Adrenal gland (tissue), 12 donors: ENCODE results near the gene NR6A1. TPM values are rescaled to one million over a fixed set of nuclear protein-coding genes. Genes with fewer than 3 reads are reported as not detected.

ENCODE experiments used
- DNase-seq, 7 donors: peaks; one replicate each; pipeline ENCODE4 v3.0.0-alpha.2; 2019 to 2020
- H3K27ac ChIP-seq, 5 donors: fragments of 200-600 bp; sonication (generic) in 4 of 5; 1 replicate in 3 of 5; 2 replicates in 2 of 5; pipeline versions ENCODE4 v1.5.1 to v1.8.0; 2016 to 2020; ENCODE audit warnings: mild to moderate bottlenecking in 1 of 5
- H3K27me3 ChIP-seq: fragments of 200-600 bp; 2 replicates; pipeline ENCODE4 v1.8.0; 2021
- H3K36me3 ChIP-seq, 2 donors: fragments of 200-600 bp; replicated peaks in 1 of 2; 1 replicate in 1 of 2; 2 replicates in 1 of 2; pipeline versions ENCODE4 v1.5.1 to v1.8.0; 2018 to 2022
- H3K4me1 ChIP-seq, 2 donors: fragments of 200-600 bp; replicated peaks in 1 of 2; 1 replicate in 1 of 2; 2 replicates in 1 of 2; pipeline versions ENCODE4 v1.5.1 to v1.8.0; 2018 to 2021
- H3K4me3 ChIP-seq, 4 donors: fragments of 200-600 bp; sonication (generic) in 3 of 4; one replicate each; pipeline ENCODE4 v1.5.1; 2016 to 2018
- H3K9me3 ChIP-seq, 3 donors: fragments of 200-600 bp; sonication (generic) in 1 of 3; replicated peaks in 1 of 3; 1 replicate in 2 of 3; 2 replicates in 1 of 3; pipeline versions ENCODE4 v1.5.1 to v1.8.0; 2016 to 2021
- POLR2A ChIP-seq, 2 donors: fragments of 450-650 bp; IDR thresholded peaks; one replicate each; pipeline ENCODE4 v1.6.1; 2017; ENCODE audit warnings: antibody characterized with exemption in 2 of 2, mild to moderate bottlenecking in 2 of 2, moderate library complexity in 1 of 2
- WGBS, 4 donors: extraction: QIAGEN DNeasy Blood & Tissue Kit in 2 of 4; methylation state at CpG; one replicate each; pipeline versions ENCODE4 v1.1.5 to v1.1.7; 2013 to 2017; 5-methylcytosine and 5-hydroxymethylcytosine counted together
- intact Hi-C, 2 donors: fragments of 100-400 bp; cut with DNase I; formaldehyde crosslinking; loops; one replicate each; pipeline versions ENCODE4 v1.14.1 to v1.15.0; 2022 to 2023
- polyA plus RNA-seq, 3 donors: library from polyadenylated mRNA; stranded (reverse); fragments of 200-250 nt in 2 of 3; fragments of 350-450 nt in 1 of 3; fragmentation: Illumina TruSeq in 1 of 3; extraction: RNeasy Lipid Tissue Mini Kit (QIAGEN cat#74804) in 1 of 3; gene quantifications; one replicate each; pipeline ENCODE4 v1.2.3, GENCODE V29; 2013 to 2014
- total RNA-seq, 9 donors: library from RNA; depleted of rRNA in 4 of 9; stranded (reverse); fragments of >200 nt in 4 of 9; fragments of 120-200 nt in 1 of 9; fragmentation: NEBNext Ultra II Directional in 1 of 9; extraction: Animal tissue kit (Norgen Biotek cat#: 25700) in 1 of 9; gene quantifications; one replicate each; pipeline versions ENCODE4 v1.1.0 to v1.2.4, GENCODE V29; 2013 to 2023
- TF ChIP-seq, protein P1 (sequence below), 6 experiments: fragments of 450-650 bp in 4 of 6; fragments of 200-600 bp in 2 of 6; sonication (generic) in 1 of 6; IDR thresholded peaks; 1 replicate in 5 of 6; 2 replicates in 1 of 6; pipeline versions ENCODE4 v1.5.1 to v1.8.0; 2016 to 2021; ENCODE audit warnings: antibody characterized with exemption in 6 of 6, mild to moderate bottlenecking in 2 of 6, moderate library complexity in 1 of 6
- donor health status: healthy with polysubstance abuse.
- donor health status: Bipolar disorder and iron deficiency.
- donor health status: DM: yes; HTN: yes; CAD: no.
- donor health status: DM: no; HTN: no; CAD: no.
- donor health status: DM: no; HTN: no; CAD: no.
- donor health status: DM: yes; HTN: yes; CAD: no.

The NR6A1 gene
- total and polyA plus RNA-seq, 12 donors, result 0.46 to 9.8 (median 1.5) TPM

DNA sequence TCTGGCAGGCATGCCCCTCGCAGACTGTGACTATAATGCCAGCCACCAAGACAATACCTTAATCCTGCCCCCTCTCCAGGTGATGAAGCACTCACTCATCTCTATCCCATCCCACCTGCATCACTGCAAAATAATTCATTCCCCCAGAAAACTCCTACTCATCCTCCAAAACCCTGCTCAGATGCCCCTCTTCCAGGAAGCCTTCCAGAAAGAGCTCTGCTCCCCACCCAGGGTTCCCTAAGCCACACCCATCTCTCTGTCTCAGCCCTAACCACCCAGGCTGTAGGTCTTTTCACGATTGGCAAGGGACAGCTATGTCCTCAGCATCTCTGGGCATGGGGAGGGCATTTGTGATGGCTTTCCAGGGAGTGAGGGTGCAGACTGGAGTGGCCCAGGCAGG, 281.1 kb downstream of the NR6A1 start:
- no peaks in the 10 kb centered on the region for H3K9me3 ChIP-seq
- no peak for DNase-seq
- intact Hi-C loops, result no loop called here
- no peaks in the 10 kb centered on the region for H3K27me3 ChIP-seq
- TF ChIP-seq POLR2A (IDR thresholded peaks at IDR 0.05), result no peak
- TF ChIP-seq, protein P1, sequence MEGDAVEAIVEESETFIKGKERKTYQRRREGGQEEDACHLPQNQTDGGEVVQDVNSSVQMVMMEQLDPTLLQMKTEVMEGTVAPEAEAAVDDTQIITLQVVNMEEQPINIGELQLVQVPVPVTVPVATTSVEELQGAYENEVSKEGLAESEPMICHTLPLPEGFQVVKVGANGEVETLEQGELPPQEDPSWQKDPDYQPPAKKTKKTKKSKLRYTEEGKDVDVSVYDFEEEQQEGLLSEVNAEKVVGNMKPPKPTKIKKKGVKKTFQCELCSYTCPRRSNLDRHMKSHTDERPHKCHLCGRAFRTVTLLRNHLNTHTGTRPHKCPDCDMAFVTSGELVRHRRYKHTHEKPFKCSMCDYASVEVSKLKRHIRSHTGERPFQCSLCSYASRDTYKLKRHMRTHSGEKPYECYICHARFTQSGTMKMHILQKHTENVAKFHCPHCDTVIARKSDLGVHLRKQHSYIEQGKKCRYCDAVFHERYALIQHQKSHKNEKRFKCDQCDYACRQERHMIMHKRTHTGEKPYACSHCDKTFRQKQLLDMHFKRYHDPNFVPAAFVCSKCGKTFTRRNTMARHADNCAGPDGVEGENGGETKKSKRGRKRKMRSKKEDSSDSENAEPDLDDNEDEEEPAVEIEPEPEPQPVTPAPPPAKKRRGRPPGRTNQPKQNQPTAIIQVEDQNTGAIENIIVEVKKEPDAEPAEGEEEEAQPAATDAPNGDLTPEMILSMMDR (IDR thresholded peaks at IDR 0.05), result no peak
- peak overlapping the region in 3 of 5 donors; percentile 33 to 68 (median 56) for H3K27ac ChIP-seq
- no peak overlapping the region for H3K4me3 ChIP-seq
- H3K4me1 ChIP-seq, result peaks cover 25 to 31% of the 10 kb centered on the region in 2 donors
- H3K36me3 ChIP-seq, result no peaks in the 10 kb centered on the region
- 61 to 72% (median 68%) methylated on average over 2 of the region's 2 CpGs for WGBS, 4 donors

DNA sequence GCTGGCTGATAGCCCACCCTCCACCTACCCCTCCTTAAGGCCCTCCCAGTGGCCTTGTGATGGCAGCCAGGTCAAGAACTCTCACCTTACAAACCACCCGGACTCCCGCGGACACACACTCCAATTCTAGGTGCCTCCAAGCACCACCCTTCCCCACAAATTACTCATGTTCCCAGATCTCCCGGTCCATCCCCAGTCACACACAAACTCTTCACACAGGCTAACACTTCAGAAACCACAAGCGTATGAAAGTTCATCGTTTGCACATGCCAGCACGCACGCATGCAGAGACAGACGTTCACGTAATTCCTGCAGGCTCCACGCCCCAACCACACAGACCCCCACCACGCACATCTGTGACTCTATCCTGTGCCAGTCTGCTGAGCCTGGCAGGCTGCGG, 281.9 kb downstream of the NR6A1 start:
- intact Hi-C loops, result no loop called here

DNA sequence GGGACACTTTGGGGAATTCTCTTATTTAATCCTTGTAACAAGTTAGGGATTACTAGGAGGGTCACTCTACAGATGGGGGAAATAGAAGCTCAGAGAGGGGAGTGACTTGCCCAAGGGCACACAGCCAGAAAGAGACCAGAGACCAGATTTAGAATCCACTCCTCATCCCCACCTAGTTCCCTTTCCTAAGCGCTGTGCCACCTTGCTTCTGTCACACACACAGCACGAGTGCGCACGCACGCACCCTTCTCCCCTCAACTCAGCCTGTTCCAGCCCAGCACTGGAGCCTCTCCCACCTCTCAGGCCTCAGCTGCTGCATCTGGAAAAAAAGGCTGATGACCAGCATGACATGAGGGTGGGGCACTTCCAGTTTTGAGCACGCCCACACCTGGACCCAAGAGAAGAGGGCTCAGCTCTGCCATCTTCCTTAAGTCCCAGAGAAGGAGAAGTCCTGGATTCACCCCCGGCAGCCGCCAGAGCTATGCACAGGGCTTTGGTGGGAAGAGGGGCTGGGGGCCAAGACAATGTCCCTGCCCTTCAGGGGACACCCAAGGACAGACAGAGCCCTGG, 282.4 kb downstream of the NR6A1 start:
- peak in 1 of 7 donors; percentile 25 for DNase-seq
- H3K4me3 ChIP-seq, result no peak overlapping the region
- intact Hi-C loops, result no loop called here
- H3K9me3 ChIP-seq, result no peaks in the 10 kb centered on the region
- H3K4me1 ChIP-seq, result peaks cover 18 to 19% of the 10 kb centered on the region in 2 donors
- WGBS, 4 donors, result 74 to 83% (median 78%) methylated on average over 6 to 8 of the region's 8 CpGs
- H3K36me3 ChIP-seq, result no peaks in the 10 kb centered on the region
- no peaks in the 10 kb centered on the region for H3K27me3 ChIP-seq
- peak overlapping the region in 3 of 5 donors; percentile 33 to 68 (median 56) for H3K27ac ChIP-seq
- TF ChIP-seq, protein P1 (IDR thresholded peaks at IDR 0.05), result no peak

More for the DNA sequence above, 281.9 kb downstream of the NR6A1 start:
- Histone ChIP-seq H3K4me3 (no peak overlapping the region), H3K27ac (peak overlapping the region in 3 of 5 donors; percentile 33 to 68 (median 56)), H3K4me1 (peaks cover 20 to 24% of the 10 kb centered on the region in 2 donors), H3K27me3 (no peaks in the 10 kb centered on the region), H3K36me3 (no peaks in the 10 kb centered on the region), H3K9me3 (no peaks in the 10 kb centered on the region)
- WGBS, 4 donors, result 29 to 49% (median 46%) methylated on average over 9 to 13 of the region's 13 CpGs
- TF ChIP-seq, protein P1 (IDR thresholded peaks at IDR 0.05), result no peak
- TF ChIP-seq POLR2A (IDR thresholded peaks at IDR 0.05), result no peak
- peak in 4 of 7 donors; percentile 47 to 66 (median 58) for DNase-seq

DNA sequence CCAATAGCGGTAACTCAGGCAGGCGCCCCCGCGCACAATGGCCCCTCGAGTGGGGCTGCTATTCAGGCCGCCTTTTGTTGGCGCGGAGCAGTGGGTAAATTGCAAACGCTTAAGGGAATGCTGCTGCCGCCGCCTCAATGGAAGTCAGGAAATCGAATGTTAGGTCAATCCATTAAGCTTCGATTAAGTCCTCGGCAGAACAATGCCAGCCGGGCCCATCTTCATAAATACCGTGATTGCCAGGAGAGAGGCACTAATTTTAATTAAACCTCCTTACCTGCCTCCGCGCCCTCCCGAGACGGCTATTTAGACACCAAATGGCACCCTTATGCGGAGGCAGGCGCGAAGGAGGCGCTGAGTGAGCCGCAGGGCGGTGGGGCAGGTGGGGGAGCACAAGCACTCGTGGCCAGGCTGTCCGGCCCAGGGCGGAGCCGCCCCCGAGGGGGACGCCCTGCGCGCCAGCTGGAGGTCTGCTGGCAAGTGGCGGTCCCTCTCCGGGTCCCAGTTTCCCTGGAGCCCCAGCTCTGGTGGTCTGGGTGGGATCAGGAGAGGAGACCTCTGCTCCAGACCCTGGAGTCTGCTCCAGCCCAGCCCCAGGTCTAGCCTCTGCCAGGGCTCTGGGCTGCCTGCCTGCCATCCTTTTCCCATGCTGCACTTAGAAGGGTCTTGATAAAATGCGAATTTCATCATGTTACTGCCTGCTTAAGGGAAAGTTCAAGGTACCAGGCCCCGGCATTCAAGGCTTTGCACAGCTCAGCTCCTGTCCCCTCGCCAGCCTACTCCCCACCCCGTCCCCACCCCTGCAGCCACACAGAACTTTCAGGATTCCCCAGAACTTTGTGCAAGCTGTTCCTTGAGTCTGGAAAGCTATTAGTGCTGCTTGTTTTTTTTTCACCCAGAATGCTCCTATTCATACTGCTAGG, 283.6 kb downstream of the NR6A1 start:
- TF ChIP-seq POLR2A (IDR thresholded peaks at IDR 0.05), result no peak
- TF ChIP-seq, protein P1 (IDR thresholded peaks at IDR 0.05), result no peak
- H3K4me1 ChIP-seq, result peaks cover 16 to 18% of the 10 kb centered on the region in 2 donors
- intact Hi-C loops, result no loop called here
- 53 to 62% (median 55%) methylated on average over 27 to 40 of the region's 40 CpGs for WGBS, 4 donors
- DNase-seq, result peak in 4 of 7 donors; percentile 33 to 75 (median 58)
- H3K27ac ChIP-seq, result peak overlapping the region in 2 of 5 donors; percentile 3 to 68
- no peaks in the 10 kb centered on the region for H3K27me3 ChIP-seq
- H3K36me3 ChIP-seq, result no peaks in the 10 kb centered on the region
- H3K9me3 ChIP-seq, result no peaks in the 10 kb centered on the region
- H3K4me3 ChIP-seq, result no peak overlapping the region
